ENCODE measurements around the gene NUDT22. TPM values are rescaled to one million over a fixed set of nuclear protein-coding genes. Genes with fewer than 3 reads are reported as not detected.

The NUDT22 gene
- total and polyA plus RNA-seq, 2 of the 4 experiments (the other 2 are of a cell fraction), result 21.3 to 44.6 TPM

- Histone ChIP-seq H3K9me3 (ENCODE audit: control insufficient read depth, insufficient read depth, low read length) (no peaks in the 10 kb centered on the region), H3K14ac (replicated peaks; ENCODE audit: low read depth, low read length) (0 out of 2 replicates have a peak overlapping the region, but pooled peaks have one; percentile 29), H4K5ac (ENCODE audit: low read depth, low read length) (no peak overlapping the region), H2AK9ac (replicated peaks; ENCODE audit: low read depth, low read length, poor library complexity) (peak overlapping the region; percentile 60), H3K9me1 (ENCODE audit: insufficient read depth, low read length) (no peaks in the 10 kb centered on the region), H3K79me1 (ENCODE audit: low read depth in 1 of 2, low read length in 2 of 2) (peaks cover 8 to 47% of the 10 kb centered on the region in 2 experiments), H3K4me2 (ENCODE audit: low read depth, low read length) (peak overlapping the region; percentile 98), H4K8ac (ENCODE audit: low read depth in 2 of 2, low read length in 2 of 2) (peak overlapping the region; percentile 23 to 36; a peak in 2 of 4 replicates), H3K27ac (ENCODE audit: insufficient read depth, low read length) (no peak overlapping the region), H3K4me1 (ENCODE audit: control insufficient read depth, insufficient read depth, low read length) (peaks cover 10% of the 10 kb centered on the region), H4K20me1 (ENCODE audit: insufficient read depth, low read length) (peaks cover 10% of the 10 kb centered on the region), H3K23ac (ENCODE audit: low read depth, low read length) (peak overlapping the region; percentile 48; the same call in 1 of the 2 replicates), H2AFZ (replicated peaks; ENCODE audit: low read length, poor library complexity) (peak overlapping the region; percentile 99), H2BK120ac (ENCODE audit: low read depth, low read length) (peak overlapping the region; percentile 30; the same call in 1 of the 2 replicates), H2BK20ac (ENCODE audit: low read depth, low read length) (no peak overlapping the region), H3K27me3 (ENCODE audit: control insufficient read depth, insufficient read depth, low read length) (no peaks in the 10 kb centered on the region), H2AK5ac (ENCODE audit: low read depth, low read length) (0 out of 2 replicates have a peak overlapping the region, but pooled peaks have one; percentile 31), H3K4me3 (ENCODE audit: insufficient read depth, low read depth, low read length) (peak overlapping the region; percentile 98), H2BK15ac (ENCODE audit: low read depth, low read length) (no peak overlapping the region), H3K18ac (ENCODE audit: low read depth, low read length) (no peak overlapping the region), H3K56ac (ENCODE audit: extremely low read depth, insufficient read depth, low read length) (no peak overlapping the region), H2BK5ac (ENCODE audit: low read depth, low read length, poor library complexity, severe bottlenecking) (no peak overlapping the region), H3K9ac (ENCODE audit: low read depth, low read length) (no peak overlapping the region), H4K91ac (ENCODE audit: insufficient read depth, low read depth, low read length) (peak overlapping the region; percentile 34; the same call in 1 of the 2 replicates), H3K4ac (ENCODE audit: low read depth, low read length) (peak overlapping the region; percentile 48; the same call in 1 of the 2 replicates), H3K36me3 (ENCODE audit: control insufficient read depth, insufficient read depth, low read length) (peaks cover 9% of the 10 kb centered on the region)
- no TSS peak for BruUV-seq (replicated peaks)
- ChIA-PET CTCF (interaction anchor here (0.6 to 1.7 kb wide), 2 partner anchors 51 to 69 kb away, joined by 3 read pairs; no protein-coding TSS in a partner anchor), POLR2A (ENCODE audit: unreplicated experiment) (no interaction called here)
- DNase-seq, result no peak
- in situ Hi-C loops (cut with MboI; ENCODE audit: low sequenced_read_pairs), result no loop called here
- TF ChIP-seq ELK1 (IDR thresholded peaks at IDR 0.05; ENCODE audit: borderline replicate concordance, low read depth, low read length), result no peak
- no peak for TF ChIP-seq CHD1 (IDR thresholded peaks at IDR 0.05; ENCODE audit: low read depth, low read length)
- no peak for TF ChIP-seq RAD21 (IDR thresholded peaks at IDR 0.05; ENCODE audit: low read length)
- no peak for TF ChIP-seq MAZ (IDR thresholded peaks at IDR 0.05; ENCODE audit: borderline replicate concordance, low read depth, low read length)
- no peak for TF ChIP-seq CEBPB (IDR thresholded peaks at IDR 0.05; ENCODE audit: low read depth, low read length)
- no peak for TF ChIP-seq RFX5 (IDR thresholded peaks at IDR 0.05; ENCODE audit: low read depth, low read length)
- TF ChIP-seq POLR2A (IDR thresholded peaks at IDR 0.05; ENCODE audit: low read depth, low read length), result no peak
- dilution Hi-C loops (cut with HindIII; ENCODE audit: low sequenced_read_pairs, unreplicated experiment), result no loop called here
- 0% methylated on average over 4 of the region's 13 CpGs; no CpG with 5 or more reads in 1 of the 2 experiments for WGBS, 2 experiments (ENCODE audit: extremely low coverage in 2 of 2, insufficient read length in 1 of 2)
- no peak; the same call in 1 of the 2 replicates for ATAC-seq (ENCODE audit: low read depth)
- intact Hi-C loops (cut with micrococcal nuclease), result loop anchor here (1.0 kb wide), 1 partner anchor 51 kb away; no protein-coding TSS in a partner anchor
These were observed 24.4 kb downstream of the NUDT22 start for GRCh38 chr11:64250415-64251015.

Measured in IMR-90 (cell line).